Coronary artery (tissue), 2 donors: Measurements from ENCODE around the gene SPAAR.

Experiments used
- DNase-seq: peaks from one replicate; pipeline ENCODE4 v3.0.0-alpha.2; 2017; ENCODE audit warnings: low spot score
- H3K27ac ChIP-seq, 2 donors: fragments of 200-600 bp; sonication (generic); one replicate each; pipeline ENCODE4 v1.5.1; 2016 to 2019
- H3K4me3 ChIP-seq: fragments of 200-600 bp; sonication (generic); 2 replicates; pipeline ENCODE4 v1.5.1; 2016; ENCODE audit warnings: mild to moderate bottlenecking, moderate library complexity
- CTCF ChIP-seq: fragments of 200-600 bp; sonication (generic); IDR thresholded peaks from one replicate; pipeline ENCODE4 v1.5.1; 2019; ENCODE audit warnings: antibody characterized with exemption

Gene SPAAR

GRCh38 chr9:35915681-35916294 lies 6.5 kb downstream of the SPAAR start:
- no peak overlapping the region for H3K4me3 ChIP-seq
- no peak for DNase-seq

GRCh38 chr9:35917261-35917660 lies 8.0 kb downstream of the SPAAR start:
- Histone ChIP-seq H3K4me3 (no peak overlapping the region), H3K27ac (peak overlapping the region in 1 of 2 donors; percentile 76)
- no peak for TF ChIP-seq CTCF
- no peak for DNase-seq

More at GRCh38 chr9:35915681-35916294, 6.5 kb downstream of the SPAAR start:
- H3K27ac ChIP-seq: peak overlapping the region in 1 of 2 donors; percentile 65
- no peak for TF ChIP-seq CTCF

GRCh38 chr9:35918780-35919179 lies 9.5 kb downstream of the SPAAR start:
- Histone ChIP-seq H3K4me3 (no peak overlapping the region), H3K27ac (peak overlapping the region in 1 of 2 donors; percentile 76)
- no peak for TF ChIP-seq CTCF
- no peak for DNase-seq

- peak overlapping the region in 1 of 2 donors; percentile 70 for H3K27ac ChIP-seq
- no peak for TF ChIP-seq CTCF
- no peak overlapping the region for H3K4me3 ChIP-seq
- DNase-seq: no peak
Measured at GRCh38 chr9:35919212-35920008, 10.1 kb downstream of the SPAAR start.

GRCh38 chr9:35920051-35920620 lies 10.8 kb downstream of the SPAAR start:
- H3K4me3 ChIP-seq: no peak overlapping the region
- no peak for TF ChIP-seq CTCF
- H3K27ac ChIP-seq: peak overlapping the region in 1 of 2 donors; percentile 70
- DNase-seq: no peak

- TF ChIP-seq CTCF: no peak
- H3K27ac ChIP-seq: peak overlapping the region; percentile 47 to 71
- no peak overlapping the region for H3K4me3 ChIP-seq
- DNase-seq: no peak
Measured at GRCh38 chr9:35923598-35923926, 14.3 kb downstream of the SPAAR start.
